Right ventricle myocardium inferior (tissue), 1 donor: ENCODE results near the gene ATP8A2. TPM values are rescaled to one million over a fixed set of nuclear protein-coding genes. Genes with fewer than 3 reads are reported as not detected.

Experiments
- ATAC-seq: fragments of 200-7000 bp; cut with Tn5 transposase; one replicate; pipeline ENCODE4 v1.9.1; 2020; ENCODE audit warnings: mild to moderate bottlenecking, moderate library complexity
- DNase-seq: peaks from one replicate; pipeline ENCODE4 v3.0.0; 2021; ENCODE audit errors: missing footprints
- intact Hi-C: fragments of 100-400 bp; cut with DNase I; formaldehyde crosslinking; loops from one replicate; pipeline ENCODE4 v1.11.0; 2022
- total RNA-seq: library from RNA; stranded (reverse); fragmentation: NEBNext Ultra II Directional; extraction: Animal tissue kit (Norgen Biotek cat#: 25700); gene quantifications from one replicate; pipeline ENCODE4 v1.2.1, GENCODE V29; 2021
- donor health status: DM: no; HTN: yes; CAD: no; lungs with severe emphysema.

The ATP8A2 gene
- total RNA-seq, 1 donor from 2014 or later, result 0.11 TPM

DNA sequence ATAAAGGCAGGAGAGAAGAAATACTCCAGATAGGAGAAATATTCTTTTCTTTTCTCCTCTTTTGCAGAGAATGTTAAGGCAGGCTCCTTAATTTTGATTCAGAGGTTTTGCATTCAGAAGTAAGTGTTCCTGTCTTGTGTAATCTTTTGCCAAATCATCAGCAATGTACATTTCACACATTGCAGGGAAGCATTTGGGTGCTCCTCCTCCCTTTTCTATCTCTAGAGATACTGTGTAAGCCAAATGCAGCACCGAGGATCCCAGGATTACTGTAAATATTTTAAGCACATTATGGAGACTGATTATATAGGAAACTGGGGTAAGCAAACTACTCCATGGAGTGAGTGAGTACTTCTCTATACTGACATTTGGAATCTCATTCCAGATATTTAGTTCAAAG, 7.2 kb downstream of the ATP8A2 start:
- intact Hi-C loops, result no loop called here
- DNase-seq (no peak), ATAC-seq (no peak)

GRCh38 chr13:25380082-25380481, 8.3 kb downstream of the ATP8A2 start:
- intact Hi-C loops, result no loop called here
- no peak for DNase-seq
- ATAC-seq, result no peak

DNA sequence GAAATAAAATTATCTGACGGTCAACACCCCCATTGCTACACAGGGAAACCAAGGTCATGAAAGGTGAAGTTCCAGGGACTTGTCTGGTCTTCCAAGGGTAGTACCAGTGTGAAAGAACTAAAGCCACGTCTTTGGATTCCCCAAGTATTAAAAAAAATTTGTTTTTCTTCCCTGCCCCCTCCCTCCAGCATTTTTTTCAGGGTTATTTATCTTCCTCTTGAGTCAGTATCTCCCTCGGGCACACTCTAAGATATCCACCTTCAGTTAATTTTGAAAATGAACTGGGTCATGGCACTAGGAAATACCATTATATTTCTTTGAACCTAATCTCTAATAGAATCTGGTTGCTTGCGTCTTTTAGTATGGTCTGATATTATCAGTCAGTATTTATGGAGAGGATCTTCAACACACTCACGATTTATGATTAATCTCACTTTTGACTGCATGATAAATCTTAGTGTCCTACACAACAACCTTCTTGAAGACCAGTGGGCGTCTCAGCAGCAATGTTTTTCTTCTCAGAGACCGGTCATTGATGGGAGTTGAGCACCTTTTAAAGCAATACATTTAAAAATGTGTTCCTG, 9.1 kb downstream of the ATP8A2 start:
- no peak for ATAC-seq
- DNase-seq, result no peak
- intact Hi-C loops, result no loop called here

DNA sequence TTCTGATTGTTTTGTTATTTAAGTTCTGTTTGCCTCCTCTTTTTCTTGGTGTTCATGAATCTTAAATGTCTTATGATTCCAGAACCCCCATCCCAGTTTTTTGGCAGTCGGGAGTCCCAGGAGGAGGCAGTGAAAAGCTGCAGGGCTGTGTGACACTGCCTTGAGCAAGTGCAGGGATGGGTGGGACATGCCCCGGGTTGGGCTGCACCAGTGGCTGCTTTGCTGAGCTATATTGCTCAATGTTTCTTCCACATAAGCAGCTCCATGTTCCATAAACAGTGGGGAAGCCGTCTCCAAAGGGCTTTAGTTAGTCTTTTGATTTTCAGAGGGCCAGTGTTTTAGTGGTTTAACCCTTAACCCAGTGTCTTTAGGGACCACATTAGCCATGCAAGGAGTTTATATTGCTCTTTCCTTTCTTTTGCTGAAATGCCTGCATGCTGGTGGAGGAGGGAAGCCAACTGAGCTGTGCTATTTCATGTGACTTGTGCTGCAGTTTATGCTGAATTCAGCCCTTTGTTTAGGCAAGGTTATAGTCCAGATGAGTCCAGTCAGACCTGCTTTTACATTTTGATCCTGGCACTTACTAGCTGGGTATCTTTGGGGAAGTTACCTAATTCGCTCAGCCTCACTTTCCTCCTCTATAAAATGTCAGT, 13.1 kb downstream of the ATP8A2 start:
- intact Hi-C loops, result no loop called here
- ATAC-seq, result no peak
- DNase-seq, result no peak

DNA sequence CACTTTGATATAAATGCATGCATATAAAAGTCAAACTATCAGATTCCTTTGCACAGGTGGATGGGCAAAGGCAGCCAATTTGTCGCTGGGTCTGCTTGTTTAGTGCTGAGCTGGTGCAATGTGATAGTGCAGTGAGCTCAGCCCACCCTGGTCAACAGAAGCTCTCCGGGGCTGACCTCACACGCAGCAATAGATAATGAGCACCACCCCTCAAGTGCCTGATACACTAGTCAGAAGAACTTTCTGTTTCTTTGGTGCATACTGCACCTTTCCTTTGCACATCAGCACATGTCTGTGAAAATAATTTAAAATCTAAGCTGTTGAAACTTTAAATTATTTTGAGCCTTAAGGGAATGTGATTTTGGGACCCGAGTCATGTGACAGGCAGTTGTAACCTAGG, 20.2 kb downstream of the ATP8A2 start:
- ATAC-seq, result no peak
- intact Hi-C loops, result no loop called here
- DNase-seq, result no peak

DNA sequence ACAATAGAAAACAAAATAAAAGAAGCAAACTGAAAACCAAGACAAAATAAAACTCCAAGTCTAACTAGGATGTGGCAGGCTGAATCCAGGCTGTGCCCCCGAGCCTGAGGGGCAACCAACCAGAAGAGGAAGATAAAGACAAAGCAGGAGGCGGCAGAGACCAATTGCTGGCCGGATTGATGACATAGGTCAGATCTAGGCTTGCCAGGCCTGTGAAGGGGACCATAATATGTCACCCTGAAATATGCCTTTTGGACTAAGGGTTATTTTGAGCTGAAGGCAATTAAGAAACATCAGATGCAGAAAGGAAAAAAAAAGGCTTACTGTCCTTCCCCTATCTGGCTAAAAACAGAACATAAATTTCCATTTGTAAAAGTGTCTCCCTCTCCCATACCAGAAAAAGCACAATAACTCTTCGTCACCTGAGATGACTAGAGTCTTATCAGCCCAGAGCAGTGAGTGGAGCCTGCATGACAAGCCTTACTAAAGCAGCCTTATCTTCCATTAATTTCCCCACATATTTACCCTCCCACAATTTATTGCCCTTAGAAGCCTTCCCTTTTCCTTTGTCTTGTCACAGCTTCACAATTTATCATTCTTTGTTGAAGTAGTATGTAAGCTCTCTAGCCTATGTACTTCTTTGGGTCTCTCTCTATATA, 22.8 kb downstream of the ATP8A2 start:
- no peak for ATAC-seq
- intact Hi-C loops, result no loop called here
- no peak for DNase-seq

- intact Hi-C loops, result no loop called here
- ATAC-seq (no peak), DNase-seq (no peak)
Measured at GRCh38 chr13:25397763-25398162, 26.0 kb downstream of the ATP8A2 start.

DNA sequence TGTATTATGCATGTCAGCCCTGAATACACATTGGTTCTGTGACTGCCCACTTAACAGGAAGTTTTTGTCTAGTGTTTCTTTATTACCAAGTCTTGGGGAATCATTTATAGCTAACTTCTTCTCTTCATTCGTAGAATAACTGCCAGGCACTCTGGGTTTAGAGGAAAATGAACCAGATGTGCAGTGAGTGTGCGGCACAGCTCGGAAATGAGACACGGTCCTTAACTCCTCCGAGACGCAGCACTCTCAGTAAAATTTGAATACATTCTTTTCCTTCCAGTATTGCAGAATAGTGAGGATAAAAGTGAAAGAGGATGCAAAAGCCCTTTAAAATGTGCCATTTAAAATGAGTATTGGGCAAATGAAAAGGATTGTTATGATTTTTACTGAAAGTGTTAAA, 29.2 kb downstream of the ATP8A2 start:
- ATAC-seq (no peak), DNase-seq (no peak)
- intact Hi-C loops, result no loop called here

GRCh38 chr13:25401958-25402357, 30.2 kb downstream of the ATP8A2 start:
- intact Hi-C loops, result no loop called here
- DNase-seq (no peak), ATAC-seq (no peak)

- no peak for DNase-seq
- intact Hi-C loops, result no loop called here
- ATAC-seq, result no peak
Measured at GRCh38 chr13:25406377-25406776, 34.6 kb downstream of the ATP8A2 start.

- intact Hi-C loops, result no loop called here
- DNase-seq, result no peak
- no peak for ATAC-seq
Measured at GRCh38 chr13:25409938-25410337, 38.2 kb downstream of the ATP8A2 start.

DNA sequence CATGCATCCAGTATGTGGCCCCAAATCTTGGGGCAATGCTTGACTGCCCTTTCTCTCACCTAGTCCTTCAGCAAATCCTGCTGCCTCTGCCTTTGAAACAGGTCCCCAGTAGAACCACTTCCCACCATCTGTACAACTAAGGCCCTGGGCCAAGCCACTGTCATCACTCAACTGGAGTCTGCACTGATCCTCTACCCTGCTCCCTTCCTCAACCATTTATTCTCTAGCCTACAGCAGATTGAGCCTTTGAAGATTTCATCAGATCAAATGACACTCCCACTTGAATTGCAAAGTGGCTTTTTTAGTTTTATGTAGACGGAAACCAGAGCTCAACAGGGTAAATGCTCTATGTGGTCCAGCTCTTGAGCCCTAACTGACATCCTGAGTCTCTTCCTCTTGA, 43.5 kb downstream of the ATP8A2 start:
- intact Hi-C loops, result no loop called here
- no peak for ATAC-seq
- DNase-seq, result no peak

- intact Hi-C loops, result no loop called here
- ATAC-seq, result no peak
Measured at GRCh38 chr13:25417535-25417934, 45.8 kb downstream of the ATP8A2 start.

GRCh38 chr13:25420161-25420560, 48.4 kb downstream of the ATP8A2 start:
- no peak for ATAC-seq
- no peak for DNase-seq

More at GRCh38 chr13:25417535-25417934, 45.8 kb downstream of the ATP8A2 start:
- DNase-seq, result no peak

GRCh38 chr13:25421612-25422011, 49.8 kb downstream of the ATP8A2 start:
- no peak for DNase-seq
- intact Hi-C loops, result no loop called here
- ATAC-seq, result no peak

More at GRCh38 chr13:25420161-25420560, 48.4 kb downstream of the ATP8A2 start:
- intact Hi-C loops, result no loop called here

DNA sequence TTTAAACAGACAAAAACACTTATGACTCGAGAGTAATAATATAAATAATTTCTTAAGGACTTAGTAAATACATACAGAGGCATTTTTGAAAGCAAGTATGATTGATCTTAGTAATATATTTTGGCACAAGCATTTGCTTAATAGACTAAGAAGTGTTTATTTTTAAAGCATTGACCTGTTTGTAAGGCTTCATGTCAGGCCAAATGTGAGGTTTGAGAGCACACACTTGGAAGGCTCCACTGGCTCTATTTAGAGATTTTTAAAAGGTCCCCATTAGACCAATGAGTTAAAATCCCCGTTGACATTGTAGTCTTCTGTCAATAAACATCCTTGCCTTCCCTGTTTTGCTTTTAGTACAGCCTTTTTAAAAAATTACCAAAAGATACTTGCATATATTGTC, 50.4 kb downstream of the ATP8A2 start:
- DNase-seq (no peak), ATAC-seq (no peak)
- intact Hi-C loops, result no loop called here

DNA sequence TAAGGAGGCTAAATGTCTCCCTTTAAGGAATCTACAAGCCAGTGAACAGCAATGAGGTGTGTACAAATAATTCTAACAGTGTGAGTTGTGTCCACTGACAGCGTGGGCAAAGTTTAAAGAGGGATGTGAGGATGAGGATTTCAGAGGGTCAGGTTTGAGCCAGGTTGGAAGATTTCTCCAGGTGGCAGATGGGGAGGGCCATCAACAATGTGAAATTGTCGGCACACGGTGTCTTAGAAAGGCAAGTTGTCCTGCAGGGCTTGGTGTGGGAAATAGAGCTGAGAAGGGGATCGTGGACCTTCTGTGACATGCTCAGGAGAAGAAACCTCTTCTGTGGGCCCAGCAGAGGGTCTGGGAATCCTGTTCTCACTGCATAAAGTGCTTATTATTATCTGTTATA, 52.1 kb downstream of the ATP8A2 start:
- DNase-seq, result no peak
- intact Hi-C loops, result no loop called here

GRCh38 chr13:25429466-25429865, 57.7 kb downstream of the ATP8A2 start:
- DNase-seq (no peak), ATAC-seq (no peak)
- intact Hi-C loops, result no loop called here

More for the DNA sequence above, 52.1 kb downstream of the ATP8A2 start:
- no peak for ATAC-seq

DNA sequence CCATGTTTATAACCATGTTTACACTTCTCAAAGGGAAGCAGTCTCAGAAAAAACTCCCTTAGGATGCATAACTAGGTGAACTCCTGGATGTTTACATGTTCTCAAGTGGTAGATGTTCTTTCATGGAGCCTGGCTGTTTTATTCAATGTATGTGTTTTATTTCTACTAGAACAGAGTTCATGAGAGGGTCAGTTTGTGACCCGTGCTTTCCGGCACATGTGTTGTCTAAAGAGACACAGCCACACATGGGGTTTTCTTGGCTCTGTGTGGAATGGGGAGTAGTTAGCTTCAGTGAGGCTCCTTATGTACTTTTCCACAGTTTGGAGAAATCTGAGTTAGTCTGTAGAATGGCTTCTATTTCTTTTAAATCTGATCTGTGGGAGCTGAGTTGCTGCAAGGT, 60.9 kb downstream of the ATP8A2 start:
- ATAC-seq (no peak), DNase-seq (no peak)
- intact Hi-C loops, result no loop called here

GRCh38 chr13:25440061-25440460, 68.3 kb downstream of the ATP8A2 start:
- intact Hi-C loops, result no loop called here
- ATAC-seq (no peak), DNase-seq (no peak)
